ENCODE data around the gene FMN2. TPM values are rescaled to one million over a fixed set of nuclear protein-coding genes. Genes with fewer than 3 reads are reported as not detected.
A peak's percentile ranks its signal among the peaks of the same experiment; 100 is the strongest.

Gene FMN2
- total and polyA plus RNA-seq, 3 experiments from 2014 or later: not detected

GRCh38 chr1:240217403-240217802 lies 125.7 kb downstream of the FMN2 start:
- Mint-ChIP-seq H3K4me1 (no peaks in the 10 kb centered on the region), H3K4me3 (no peak overlapping the region), H3K9me3 (peaks cover 3 to 13% (median 5%) of the 10 kb centered on the region in 5 donors), H3K27ac (no peak overlapping the region), H3K27me3 (no peaks in the 10 kb centered on the region), H3K36me3 (no peaks in the 10 kb centered on the region)
- Histone ChIP-seq H3K27ac (ENCODE audit: low read depth, low read length) (no peak overlapping the region), H3K9me3 (ENCODE audit: low read length) (no peaks in the 10 kb centered on the region), H3K4me3 (ENCODE audit: low read length) (no peak overlapping the region), H3K36me3 (ENCODE audit: insufficient read depth, low read length) (no peaks in the 10 kb centered on the region), H3K27me3 (ENCODE audit: insufficient read depth, low read length, poor library complexity, severe bottlenecking) (no peaks in the 10 kb centered on the region), H3K4me1 (ENCODE audit: insufficient read depth, low read length) (no peaks in the 10 kb centered on the region)
- ChIA-PET CTCF (no interaction called here), POLR2A (no interaction called here)
- DNase-seq: no peak

DNA sequence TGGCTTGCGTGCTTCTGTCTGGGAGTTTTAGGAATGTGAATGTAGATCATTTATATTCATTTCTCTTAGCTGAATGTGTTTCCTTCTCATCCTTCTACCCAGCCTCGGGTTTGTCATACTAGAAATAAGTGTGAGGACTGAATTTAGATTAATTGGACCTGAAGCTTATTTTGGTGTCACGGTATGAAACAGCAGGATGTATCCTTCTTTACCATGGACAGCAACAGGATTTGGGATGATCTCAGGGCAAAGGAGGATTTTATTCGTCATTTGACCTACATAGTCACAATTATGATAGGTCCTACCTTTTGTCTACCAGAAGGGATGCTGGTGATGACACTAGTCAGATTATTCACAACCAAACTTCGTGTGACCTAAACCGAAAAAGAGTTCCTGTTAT lies 127.4 kb downstream of the FMN2 start:
- Histone ChIP-seq H3K4me1 (ENCODE audit: insufficient read depth, low read length) (no peaks in the 10 kb centered on the region), H3K27me3 (ENCODE audit: insufficient read depth, low read length, poor library complexity, severe bottlenecking) (no peaks in the 10 kb centered on the region), H3K27ac (ENCODE audit: low read depth, low read length) (no peak overlapping the region), H3K9me3 (ENCODE audit: low read length) (no peaks in the 10 kb centered on the region), H3K36me3 (ENCODE audit: insufficient read depth, low read length) (no peaks in the 10 kb centered on the region), H3K4me3 (ENCODE audit: low read length) (no peak overlapping the region)
- CTCF ChIA-PET: no interaction called here
- DNase-seq: no peak
- Mint-ChIP-seq H3K27ac (no peak overlapping the region), H3K36me3 (peaks cover 0 to under 1% (median 0%) of the 10 kb centered on the region in 3 donors), H3K4me1 (no peaks in the 10 kb centered on the region), H3K27me3 (no peaks in the 10 kb centered on the region), H3K4me3 (no peak overlapping the region), H3K9me3 (peaks cover 3 to 21% (median 18%) of the 10 kb centered on the region in 5 donors)
- POLR2A ChIA-PET: no interaction called here

- Histone ChIP-seq H3K27ac (ENCODE audit: low read depth, low read length) (no peak overlapping the region), H3K36me3 (ENCODE audit: insufficient read depth, low read length) (no peaks in the 10 kb centered on the region), H3K9me3 (ENCODE audit: low read length) (no peaks in the 10 kb centered on the region), H3K4me1 (ENCODE audit: insufficient read depth, low read length) (no peaks in the 10 kb centered on the region), H3K4me3 (ENCODE audit: low read length) (no peak overlapping the region), H3K27me3 (ENCODE audit: insufficient read depth, low read length, poor library complexity, severe bottlenecking) (no peaks in the 10 kb centered on the region)
- Mint-ChIP-seq H3K4me3 (no peak overlapping the region), H3K36me3 (peaks cover 0 to 9% (median 0%) of the 10 kb centered on the region in 3 donors), H3K9me3 (peaks cover 29 to 48% (median 47%) of the 10 kb centered on the region in 5 donors), H3K27ac (no peak overlapping the region), H3K27me3 (no peaks in the 10 kb centered on the region), H3K4me1 (no peaks in the 10 kb centered on the region)
- ChIA-PET CTCF (no interaction called here), POLR2A (no interaction called here)
- DNase-seq: no peak
Measured at GRCh38 chr1:240226102-240226501, 134.4 kb downstream of the FMN2 start.

GRCh38 chr1:240230816-240231215 lies 139.1 kb downstream of the FMN2 start:
- Histone ChIP-seq H3K27ac (ENCODE audit: low read depth, low read length) (no peak overlapping the region), H3K4me3 (ENCODE audit: low read length) (no peak overlapping the region), H3K9me3 (ENCODE audit: low read length) (no peaks in the 10 kb centered on the region), H3K27me3 (ENCODE audit: insufficient read depth, low read length, poor library complexity, severe bottlenecking) (no peaks in the 10 kb centered on the region), H3K36me3 (ENCODE audit: insufficient read depth, low read length) (no peaks in the 10 kb centered on the region), H3K4me1 (ENCODE audit: insufficient read depth, low read length) (no peaks in the 10 kb centered on the region)
- ChIA-PET POLR2A (no interaction called here), CTCF (no interaction called here)
- H3K36me3 Mint-ChIP-seq: peaks cover 0 to 2% (median 0%) of the 10 kb centered on the region in 3 donors
- no peaks in the 10 kb centered on the region for H3K4me1 Mint-ChIP-seq
- no peak for DNase-seq
- no peaks in the 10 kb centered on the region for H3K27me3 Mint-ChIP-seq
- no peak overlapping the region for H3K4me3 Mint-ChIP-seq
- no peak overlapping the region for H3K27ac Mint-ChIP-seq
- H3K9me3 Mint-ChIP-seq: peaks cover 13 to 23% (median 18%) of the 10 kb centered on the region in 5 donors

DNA sequence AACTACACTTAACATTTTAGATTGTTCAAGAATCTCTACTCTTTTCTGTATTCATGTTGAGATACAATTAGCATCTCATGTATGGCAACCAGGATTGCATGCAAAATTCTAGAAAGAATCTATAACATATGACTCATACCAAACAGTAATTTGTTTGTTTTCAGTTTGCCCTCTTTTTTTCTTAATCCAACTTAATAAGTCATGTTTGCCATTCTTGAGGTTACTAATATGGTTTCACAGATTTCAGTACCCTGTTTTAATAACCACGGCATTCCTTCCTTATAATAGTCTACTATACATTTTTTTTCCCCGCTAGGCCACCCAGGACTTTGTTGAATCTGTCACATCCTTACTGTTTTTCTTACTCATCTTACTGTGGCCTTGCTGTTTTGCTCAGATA lies 140.8 kb downstream of the FMN2 start:
- Histone ChIP-seq H3K27ac (ENCODE audit: low read depth, low read length) (no peak overlapping the region), H3K9me3 (ENCODE audit: low read length) (no peaks in the 10 kb centered on the region), H3K27me3 (ENCODE audit: insufficient read depth, low read length, poor library complexity, severe bottlenecking) (no peaks in the 10 kb centered on the region), H3K4me1 (ENCODE audit: insufficient read depth, low read length) (no peaks in the 10 kb centered on the region), H3K4me3 (ENCODE audit: low read length) (no peak overlapping the region), H3K36me3 (ENCODE audit: insufficient read depth, low read length) (no peaks in the 10 kb centered on the region)
- Mint-ChIP-seq H3K27ac (no peak overlapping the region), H3K9me3 (peaks cover 0 to 13% (median 5%) of the 10 kb centered on the region in 5 donors), H3K36me3 (no peaks in the 10 kb centered on the region), H3K4me1 (no peaks in the 10 kb centered on the region), H3K27me3 (no peaks in the 10 kb centered on the region), H3K4me3 (no peak overlapping the region)
- POLR2A ChIA-PET: no interaction called here
- CTCF ChIA-PET: no interaction called here
- DNase-seq: no peak

- Mint-ChIP-seq H3K36me3 (no peaks in the 10 kb centered on the region), H3K4me3 (no peak overlapping the region), H3K27me3 (no peaks in the 10 kb centered on the region), H3K9me3 (peaks cover 2 to 10% (median 5%) of the 10 kb centered on the region in 5 donors), H3K4me1 (no peaks in the 10 kb centered on the region), H3K27ac (peak overlapping the region in 1 of 8 donors; percentile 16)
- Histone ChIP-seq H3K4me3 (ENCODE audit: low read length) (no peak overlapping the region), H3K27ac (ENCODE audit: low read depth, low read length) (no peak overlapping the region), H3K27me3 (ENCODE audit: insufficient read depth, low read length, poor library complexity, severe bottlenecking) (no peaks in the 10 kb centered on the region), H3K4me1 (ENCODE audit: insufficient read depth, low read length) (no peaks in the 10 kb centered on the region), H3K9me3 (ENCODE audit: low read length) (no peaks in the 10 kb centered on the region), H3K36me3 (ENCODE audit: insufficient read depth, low read length) (no peaks in the 10 kb centered on the region)
- ChIA-PET POLR2A (no interaction called here), CTCF (no interaction called here)
- DNase-seq: no peak
Measured at GRCh38 chr1:240234485-240235210, 143.0 kb downstream of the FMN2 start.

- Histone ChIP-seq H3K9me3 (ENCODE audit: low read length) (no peaks in the 10 kb centered on the region), H3K4me3 (ENCODE audit: low read length) (no peak overlapping the region), H3K4me1 (ENCODE audit: insufficient read depth, low read length) (no peaks in the 10 kb centered on the region), H3K27me3 (ENCODE audit: insufficient read depth, low read length, poor library complexity, severe bottlenecking) (no peaks in the 10 kb centered on the region), H3K36me3 (ENCODE audit: insufficient read depth, low read length) (no peaks in the 10 kb centered on the region), H3K27ac (ENCODE audit: low read depth, low read length) (no peak overlapping the region)
- Mint-ChIP-seq H3K27ac (no peak overlapping the region), H3K27me3 (no peaks in the 10 kb centered on the region), H3K36me3 (no peaks in the 10 kb centered on the region), H3K9me3 (peaks cover 2 to 10% (median 5%) of the 10 kb centered on the region in 5 donors), H3K4me3 (no peak overlapping the region), H3K4me1 (no peaks in the 10 kb centered on the region)
- no peak for DNase-seq
- ChIA-PET POLR2A (no interaction called here), CTCF (no interaction called here)
Measured at GRCh38 chr1:240235521-240236288, 144.0 kb downstream of the FMN2 start.

DNA sequence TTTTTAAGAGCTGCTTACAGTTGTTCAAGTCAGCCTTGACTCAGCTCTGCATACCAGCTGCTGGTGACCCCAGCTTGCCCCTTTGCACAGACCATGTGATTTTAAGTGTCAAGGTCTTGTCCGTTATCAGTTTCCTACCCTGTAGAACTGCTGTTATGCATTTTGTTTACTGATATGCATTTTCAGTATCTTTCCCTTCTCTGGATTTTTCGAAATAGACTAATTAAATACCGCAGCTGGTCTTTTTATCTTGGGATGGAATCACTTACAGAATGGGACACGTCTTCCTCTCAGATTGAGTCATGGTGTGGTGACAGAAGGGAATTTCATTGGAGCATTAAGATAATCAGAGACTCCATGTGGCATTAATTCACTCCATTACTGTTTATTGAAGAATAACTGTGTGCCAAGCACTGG lies 145.6 kb downstream of the FMN2 start:
- no peaks in the 10 kb centered on the region for H3K4me1 Mint-ChIP-seq
- peaks cover 2 to 11% (median 5%) of the 10 kb centered on the region in 5 donors for H3K9me3 Mint-ChIP-seq
- H3K36me3 Mint-ChIP-seq: no peaks in the 10 kb centered on the region

More for the DNA sequence above, 145.6 kb downstream of the FMN2 start:
- no peaks in the 10 kb centered on the region for H3K4me1 ChIP-seq (ENCODE audit: insufficient read depth, low read length)
- H3K27ac ChIP-seq (ENCODE audit: low read depth, low read length): no peak overlapping the region
- Mint-ChIP-seq H3K4me3 (no peak overlapping the region), H3K27me3 (no peaks in the 10 kb centered on the region), H3K27ac (no peak overlapping the region)
- no peak overlapping the region for H3K4me3 ChIP-seq (ENCODE audit: low read length)
- H3K36me3 ChIP-seq (ENCODE audit: insufficient read depth, low read length): no peaks in the 10 kb centered on the region
- no peak for DNase-seq
- POLR2A ChIA-PET: no interaction called here
- no peaks in the 10 kb centered on the region for H3K27me3 ChIP-seq (ENCODE audit: insufficient read depth, low read length, poor library complexity, severe bottlenecking)
- no peaks in the 10 kb centered on the region for H3K9me3 ChIP-seq (ENCODE audit: low read length)
- CTCF ChIA-PET: no interaction called here

Measured in CD8-positive, alpha-beta memory T cell (primary cell).